GM10248 (cell line): ENCODE data around the gene EFNA4.
A peak's percentile ranks its signal among the peaks of the same experiment; 100 is the strongest.

Source experiments
- CTCF ChIA-PET: fragments of 300-600 bp; sonication (Branson Sonifier 250); formaldehyde crosslinking; extraction: SDS; loops from one replicate; lab custom pipeline; 2021; ENCODE audit warnings: antibody characterized with exemption; lab: Yijun Ruan, JAX
- POLR2A ChIA-PET: fragments of 350-650 bp; sonication (Branson Sonifier 250); formaldehyde crosslinking; extraction: SDS; loops from one replicate; lab custom pipeline; 2020; ENCODE audit warnings: antibody characterized with exemption; lab: Yijun Ruan, JAX
- DNase-seq: peaks from one replicate; pipeline ENCODE4 v3.0.0; 2012; ENCODE audit errors: extremely low spot score
- TF ChIP-seq, protein P1 (sequence below): IDR thresholded peaks from 2 replicates; pipeline ENCODE4 v1.5.1; 2012; ENCODE audit warnings: mild to moderate bottlenecking, low read depth; ENCODE audit errors: extremely low read depth, missing control alignments, control extremely low read depth

EFNA4 gene

DNA sequence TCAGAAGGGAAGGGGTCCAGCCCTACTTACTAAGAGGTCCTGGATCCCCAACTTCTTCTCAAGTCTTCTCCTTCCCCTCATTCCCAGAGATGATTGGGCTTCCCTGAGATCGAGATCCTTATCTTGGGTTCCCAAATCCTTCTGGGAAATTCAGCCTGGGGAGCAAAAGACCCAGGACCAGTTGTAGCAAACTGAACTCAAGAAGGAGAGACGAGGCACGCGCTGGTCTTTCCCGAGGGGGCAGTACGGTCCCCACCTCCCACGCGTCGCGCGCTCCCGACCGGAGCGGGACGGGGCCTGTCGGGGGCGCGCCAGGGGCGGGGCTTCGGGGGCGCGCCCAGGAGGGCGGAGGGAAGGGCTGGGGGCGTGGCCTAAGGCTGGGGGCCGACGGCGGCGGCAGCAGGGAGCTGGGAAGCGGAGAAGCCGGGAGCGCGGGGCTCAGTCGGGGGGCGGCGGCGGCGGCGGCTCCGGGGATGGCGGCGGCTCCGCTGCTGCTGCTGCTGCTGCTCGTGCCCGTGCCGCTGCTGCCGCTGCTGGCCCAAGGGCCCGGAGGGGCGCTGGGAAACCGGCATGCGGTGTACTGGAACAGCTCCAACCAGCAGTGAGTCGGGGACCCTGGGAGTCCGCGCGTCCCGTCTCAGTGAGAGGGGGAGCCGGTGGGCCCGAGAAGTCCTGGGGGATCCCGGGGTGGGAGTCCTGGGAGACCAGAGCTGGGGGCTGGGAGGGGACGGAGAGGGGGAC lies 15.1 kb downstream of the EFNA4 start, which contains the start of gene EFNA3:
TSS of gene EFNA3 (plus strand) at position 369 of the 741 bp plus-strand sequence. CDS start at position 474, 105 bp downstream.
- DNase-seq, result peak; percentile 90
- TF ChIP-seq, protein P1, sequence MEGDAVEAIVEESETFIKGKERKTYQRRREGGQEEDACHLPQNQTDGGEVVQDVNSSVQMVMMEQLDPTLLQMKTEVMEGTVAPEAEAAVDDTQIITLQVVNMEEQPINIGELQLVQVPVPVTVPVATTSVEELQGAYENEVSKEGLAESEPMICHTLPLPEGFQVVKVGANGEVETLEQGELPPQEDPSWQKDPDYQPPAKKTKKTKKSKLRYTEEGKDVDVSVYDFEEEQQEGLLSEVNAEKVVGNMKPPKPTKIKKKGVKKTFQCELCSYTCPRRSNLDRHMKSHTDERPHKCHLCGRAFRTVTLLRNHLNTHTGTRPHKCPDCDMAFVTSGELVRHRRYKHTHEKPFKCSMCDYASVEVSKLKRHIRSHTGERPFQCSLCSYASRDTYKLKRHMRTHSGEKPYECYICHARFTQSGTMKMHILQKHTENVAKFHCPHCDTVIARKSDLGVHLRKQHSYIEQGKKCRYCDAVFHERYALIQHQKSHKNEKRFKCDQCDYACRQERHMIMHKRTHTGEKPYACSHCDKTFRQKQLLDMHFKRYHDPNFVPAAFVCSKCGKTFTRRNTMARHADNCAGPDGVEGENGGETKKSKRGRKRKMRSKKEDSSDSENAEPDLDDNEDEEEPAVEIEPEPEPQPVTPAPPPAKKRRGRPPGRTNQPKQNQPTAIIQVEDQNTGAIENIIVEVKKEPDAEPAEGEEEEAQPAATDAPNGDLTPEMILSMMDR, result no peak
- ChIA-PET POLR2A (interaction anchor here (0.5 kb wide), 1 partner anchor 324 kb away, joined by 5 read pairs; no protein-coding TSS in a partner anchor), CTCF (interaction anchor here (0.8 to 8.4 kb wide), 10 partner anchors 8 to 409 kb away, joined by 3 to 96 read pairs (median 5); partner anchors contain the start of genes ADAM15, EFNA4 and KRTCAP2)

DNA sequence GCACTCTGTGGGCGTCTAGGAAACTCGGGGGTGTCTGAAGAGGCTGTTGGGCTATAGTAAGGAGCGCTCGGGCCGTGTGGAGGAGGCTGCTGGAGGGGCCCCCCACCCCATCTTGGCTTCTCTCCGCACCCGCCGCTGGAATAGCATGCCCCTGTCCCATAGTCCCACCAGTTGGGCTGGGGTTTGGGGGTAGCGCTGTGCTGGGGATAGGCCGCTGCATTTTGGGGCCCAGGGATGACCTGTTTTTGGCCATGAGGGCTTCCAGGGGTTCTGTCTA lies 15.6 kb downstream of the EFNA4 start:
- TF ChIP-seq, protein P1, result no peak
- no peak for DNase-seq
- POLR2A ChIA-PET, result interaction anchor here (0.5 kb wide), 1 partner anchor 324 kb away, joined by 5 read pairs; no protein-coding TSS in a partner anchor
- CTCF ChIA-PET, result interaction anchor here (0.8 to 8.4 kb wide), 9 partner anchors 9 to 409 kb away, joined by 3 to 96 read pairs (median 5); partner anchors contain the start of genes ADAM15, EFNA4 and KRTCAP2

DNA sequence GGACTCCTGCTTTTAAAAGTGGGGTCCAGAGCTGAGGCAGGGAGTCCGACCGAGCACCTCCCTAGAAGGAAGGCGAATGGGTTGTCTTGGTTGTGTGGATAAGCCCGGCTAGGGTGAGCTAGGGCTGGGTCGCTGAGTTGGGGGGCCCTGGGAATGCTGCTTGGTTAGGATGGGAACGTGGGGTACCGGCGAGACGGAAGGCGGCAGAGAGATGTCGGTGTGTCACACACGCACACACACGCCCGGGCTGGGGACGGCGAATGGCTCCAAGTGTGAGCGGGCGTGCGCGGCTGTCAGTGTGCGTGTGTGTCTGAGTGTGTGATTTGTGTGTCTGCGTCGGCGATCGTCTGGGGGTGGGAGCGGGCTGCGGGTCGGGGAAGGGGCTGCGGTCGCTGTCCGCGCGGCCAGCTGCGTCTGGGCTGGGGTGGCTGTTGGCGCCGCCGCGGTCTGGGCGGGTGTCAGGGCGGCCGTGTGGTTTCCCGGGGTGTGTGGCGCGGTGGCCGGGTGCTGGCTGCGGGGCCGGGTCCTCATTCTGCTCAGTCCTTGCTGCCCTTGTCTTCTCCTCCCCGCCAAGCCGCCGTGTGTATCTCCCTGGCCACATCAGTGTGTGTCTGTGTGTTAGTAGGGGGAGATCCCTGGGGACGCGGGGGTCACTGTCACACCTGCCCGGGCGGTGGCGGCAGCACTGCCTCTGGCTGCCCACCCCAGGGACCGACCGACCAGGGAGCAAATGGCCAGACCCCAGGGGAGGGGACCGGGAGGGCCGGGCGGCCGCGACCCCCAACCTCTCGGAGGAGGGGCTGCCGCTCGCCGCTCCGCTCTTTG lies 16.2 kb downstream of the EFNA4 start:
- ChIA-PET POLR2A (no interaction called here), CTCF (interaction anchor here (0.8 to 8.4 kb wide), 9 partner anchors 9 to 93 kb away, joined by 3 to 96 read pairs (median 5); partner anchors contain the start of genes EFNA4 and KRTCAP2)
- TF ChIP-seq, protein P1, result no peak
- DNase-seq, result no peak

DNA sequence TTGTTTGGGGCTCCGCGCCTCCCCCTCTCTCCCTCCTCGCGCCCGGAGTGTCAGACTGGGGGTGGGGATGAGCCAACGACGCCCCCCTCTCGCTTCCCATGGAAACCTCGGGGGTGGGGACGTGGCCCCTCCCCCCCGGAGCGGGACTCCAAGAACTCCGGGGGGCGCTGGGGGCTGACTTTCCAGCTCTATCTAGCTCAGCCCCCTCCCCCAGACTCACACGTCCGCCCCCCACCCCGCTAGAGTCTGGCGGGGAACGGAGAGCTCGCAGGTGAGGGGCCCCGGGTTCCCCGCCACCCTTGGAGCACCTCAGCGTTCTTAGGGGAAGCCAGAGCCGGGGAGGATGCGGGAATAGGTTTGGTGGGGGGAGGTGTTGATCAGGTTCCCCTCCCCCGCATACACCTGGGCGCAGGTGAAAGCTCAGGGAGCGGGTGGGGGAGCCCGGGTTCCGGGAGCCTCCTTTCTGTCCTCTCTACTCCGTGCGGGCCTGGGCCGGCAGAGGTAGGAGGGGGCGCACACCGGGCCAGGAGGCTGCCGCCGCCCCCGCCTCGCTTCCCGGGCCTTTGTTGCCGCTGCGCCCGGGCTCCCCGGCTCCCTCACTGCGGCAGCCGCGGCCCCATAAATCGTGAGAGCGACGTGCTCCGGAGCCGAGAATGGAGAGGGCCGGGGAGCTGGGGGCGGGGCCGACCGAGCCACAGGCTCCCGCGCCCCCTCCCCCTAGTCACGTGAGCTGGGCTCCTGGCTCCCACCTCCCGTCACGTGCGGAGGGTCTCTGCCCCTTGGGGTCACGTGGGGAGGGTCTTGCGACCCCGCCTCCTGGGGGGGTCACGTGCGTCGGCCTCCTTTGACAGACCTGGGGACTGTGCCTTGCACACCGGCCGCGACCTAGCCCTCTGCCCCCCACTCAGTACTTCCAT lies 17.0 kb downstream of the EFNA4 start:
- ChIA-PET POLR2A (no interaction called here), CTCF (interaction anchor here (1.0 to 2.7 kb wide), 8 partner anchors 9 to 88 kb away, joined by 3 to 10 read pairs (median 4); no protein-coding TSS in a partner anchor)
- no peak for DNase-seq

DNA sequence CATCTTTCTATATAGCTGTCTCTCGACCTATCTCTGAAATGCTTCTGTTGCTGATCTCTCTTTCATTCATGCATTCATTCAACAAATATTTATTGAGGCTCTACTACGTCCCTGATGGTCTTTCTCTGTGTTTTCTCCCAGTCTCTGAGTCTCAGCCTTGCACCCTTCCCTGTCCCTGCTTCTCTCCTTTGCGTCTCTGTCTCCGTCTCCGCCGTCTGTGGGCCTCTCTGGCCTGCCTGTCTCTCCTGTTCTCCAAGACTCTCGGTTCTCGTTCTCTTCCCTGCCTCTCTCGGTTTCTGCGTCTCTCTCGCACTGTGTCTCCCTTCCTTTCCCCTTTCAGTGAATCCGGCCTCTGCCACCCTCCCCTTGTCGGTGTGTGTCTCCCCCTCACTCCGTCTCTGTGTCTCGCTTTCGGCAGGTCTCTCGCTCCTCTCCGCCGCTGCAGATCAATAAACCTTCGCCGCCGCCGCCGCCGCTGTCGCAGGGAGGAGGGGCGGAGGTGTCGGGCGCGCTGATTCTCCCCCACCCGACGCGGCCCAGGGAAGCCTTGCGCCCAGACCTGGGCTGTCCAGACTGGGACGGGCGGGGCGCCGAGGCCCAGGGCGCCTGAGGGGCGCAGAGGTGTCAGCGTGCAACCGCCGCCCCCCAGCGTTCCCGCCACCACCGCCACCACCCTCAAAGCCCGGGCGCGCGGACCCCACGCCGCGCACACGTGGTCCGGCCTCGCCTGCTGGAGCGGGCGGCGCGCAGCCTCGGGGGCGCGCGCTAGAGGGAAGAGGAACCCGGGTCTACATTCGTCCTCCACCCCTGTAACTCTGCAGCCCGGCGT lies 18.1 kb downstream of the EFNA4 start:
- ChIA-PET POLR2A (no interaction called here), CTCF (interaction anchor here (1.0 to 5.1 kb wide), 9 partner anchors 8 to 91 kb away, joined by 3 to 169 read pairs (median 4); partner anchors contain the start of genes EFNA4 and KRTCAP2)
- no peak for DNase-seq
- TF ChIP-seq, protein P1, result no peak

More for the DNA sequence above, 17.0 kb downstream of the EFNA4 start:
- TF ChIP-seq, protein P1, result no peak
